Raji (cell line): ENCODE results near the gene PAQR5.

Experiments used
- POLR2A ChIP-seq: IDR thresholded peaks from 2 replicates; pipeline ENCODE4 v1.6.1; 2011; ENCODE audit warnings: low read depth, low read length, control low read depth; ENCODE audit not compliant: insufficient read depth

The PAQR5 gene

DNA sequence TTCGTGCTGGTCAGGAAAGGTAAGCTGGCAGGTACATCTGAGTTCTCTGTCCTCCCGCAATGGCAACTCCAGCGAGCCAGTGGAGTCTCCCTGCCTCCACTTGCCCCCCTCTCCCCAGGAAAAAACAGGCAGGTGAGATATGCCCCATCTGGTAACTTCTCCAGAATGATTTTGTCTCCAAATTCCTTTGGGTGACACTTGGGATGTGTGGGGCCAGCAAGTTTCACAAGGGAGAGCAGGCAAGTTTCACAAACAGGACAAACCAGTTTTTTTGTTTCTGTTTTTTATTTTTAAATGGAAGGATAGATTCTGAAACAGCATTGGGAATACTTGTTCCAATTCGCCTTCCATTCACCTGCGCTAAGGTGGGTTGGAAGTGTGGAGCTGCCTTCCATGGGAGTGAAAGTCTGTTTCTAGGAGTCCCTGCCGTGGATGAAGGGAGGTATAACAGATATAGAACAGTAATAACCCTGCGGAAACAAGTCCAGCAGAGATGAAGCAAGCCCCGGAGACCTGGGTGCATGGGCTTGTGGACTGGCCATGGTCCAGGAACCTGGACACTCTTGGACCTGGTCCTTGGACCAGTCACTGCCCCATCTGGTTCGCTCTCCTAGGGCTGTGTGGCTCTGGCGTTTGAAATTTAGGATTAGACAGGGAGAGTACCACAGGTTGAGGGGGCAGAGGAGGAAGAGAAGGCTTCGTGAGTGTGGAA lies 92.5 kb downstream of the PAQR5 start:
- TF ChIP-seq POLR2A: no peak

DNA sequence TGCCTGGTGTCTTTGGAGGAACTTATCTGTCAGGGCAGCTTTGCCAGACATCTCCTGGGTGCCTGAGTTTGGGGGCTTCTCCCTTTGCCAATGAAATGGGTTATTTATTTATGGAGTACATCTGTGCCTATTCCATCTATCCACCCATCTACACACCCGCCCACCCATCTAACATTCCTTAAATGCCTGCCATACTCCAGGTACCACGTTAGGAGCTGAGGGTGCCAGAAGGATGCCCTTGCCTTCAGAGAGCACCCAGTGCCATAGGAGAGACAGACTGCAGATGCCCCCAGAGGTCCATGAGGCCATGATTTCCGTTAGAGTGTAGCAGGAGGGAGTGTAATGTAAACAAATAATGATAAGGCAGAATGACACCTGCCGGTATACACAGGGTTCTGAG lies 93.6 kb downstream of the PAQR5 start:
- TF ChIP-seq POLR2A: no peak

DNA sequence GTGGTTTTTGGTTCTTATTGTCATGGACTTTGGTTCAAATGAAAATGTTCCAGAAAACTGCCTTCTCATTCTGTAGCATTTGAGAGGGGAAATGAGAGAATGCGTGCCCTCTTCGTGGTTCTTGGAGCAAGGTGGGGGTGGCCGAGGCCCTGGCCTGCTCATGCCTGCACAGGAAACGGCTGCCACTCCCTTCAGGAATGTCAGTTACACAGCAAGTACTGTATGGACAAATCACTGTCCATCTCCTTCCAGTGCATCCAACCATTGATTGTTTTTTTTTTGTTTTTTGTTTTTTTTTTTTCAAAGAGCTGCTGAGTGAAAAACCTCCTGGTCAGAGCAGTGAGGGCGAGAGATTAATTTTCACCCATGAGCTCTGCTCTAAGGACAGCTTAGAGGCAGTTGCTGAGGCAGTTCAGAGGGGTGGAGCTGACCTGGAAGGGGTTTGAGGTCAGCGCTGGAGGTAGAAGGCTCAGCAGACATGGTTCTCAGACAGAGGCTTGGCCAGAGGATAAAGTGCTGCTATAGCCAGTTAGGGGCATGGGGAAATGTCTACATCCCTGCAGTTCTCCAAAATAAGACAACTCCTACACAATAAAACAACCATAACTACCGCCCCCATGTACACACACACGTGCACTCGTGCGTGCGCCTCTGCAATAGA lies 95.2 kb downstream of the PAQR5 start:
- no peak for TF ChIP-seq POLR2A

DNA sequence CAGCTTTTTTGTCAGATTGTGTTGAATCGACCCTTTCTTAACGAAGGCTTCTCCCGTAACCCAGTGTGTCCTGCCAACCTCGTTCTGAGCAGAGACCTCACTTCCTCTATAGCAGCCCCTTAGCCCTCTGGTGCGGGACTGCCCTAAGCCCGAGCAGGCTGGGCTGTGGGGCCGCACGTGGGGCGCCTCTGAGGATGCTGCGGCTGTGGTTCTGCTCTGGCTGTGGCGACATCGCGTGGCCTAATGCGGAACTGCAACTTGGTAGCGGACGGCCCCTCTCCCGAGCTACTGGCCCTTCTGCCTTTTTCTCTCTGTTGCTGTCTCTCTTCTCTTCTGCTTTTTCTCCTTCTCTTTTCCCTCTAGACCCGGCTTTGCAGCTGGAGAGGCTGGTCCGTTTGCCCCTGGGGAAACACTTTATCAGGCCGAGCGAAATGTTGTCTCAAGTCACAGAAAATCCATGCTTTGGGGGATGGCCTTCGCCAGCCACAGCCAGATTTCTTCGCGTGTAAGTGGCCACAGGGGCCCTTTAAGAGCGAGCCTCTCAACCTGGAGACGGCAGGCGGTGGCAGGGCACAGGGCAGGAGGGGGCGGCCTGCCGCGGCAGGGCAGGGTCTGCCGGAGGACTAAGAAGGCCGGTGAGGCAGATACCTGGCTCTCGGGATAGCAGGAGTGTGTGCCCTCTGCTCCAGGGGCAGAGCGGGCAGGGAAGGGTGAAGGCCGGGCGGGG lies 96.0 kb downstream of the PAQR5 start:
- no peak for TF ChIP-seq POLR2A

DNA sequence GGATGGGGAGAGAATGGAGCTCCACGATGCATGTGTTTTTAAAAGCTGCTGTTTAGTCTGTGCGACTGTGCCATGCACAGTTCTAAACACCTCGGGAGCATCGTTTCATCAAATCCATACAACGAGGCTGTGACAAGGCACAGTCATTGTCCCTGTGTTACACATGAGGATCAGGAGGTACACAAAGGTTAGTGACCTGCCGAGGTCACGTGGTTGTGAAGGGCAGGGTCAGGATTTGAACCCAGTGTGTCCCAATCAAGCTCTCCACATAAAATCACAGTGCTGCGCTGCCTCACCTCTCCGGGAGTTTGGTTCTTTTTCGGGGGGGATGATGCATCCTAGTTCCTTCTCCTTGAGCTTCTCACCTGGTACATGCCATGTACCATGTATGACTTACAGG lies 96.7 kb downstream of the PAQR5 start:
- TF ChIP-seq POLR2A: no peak

DNA sequence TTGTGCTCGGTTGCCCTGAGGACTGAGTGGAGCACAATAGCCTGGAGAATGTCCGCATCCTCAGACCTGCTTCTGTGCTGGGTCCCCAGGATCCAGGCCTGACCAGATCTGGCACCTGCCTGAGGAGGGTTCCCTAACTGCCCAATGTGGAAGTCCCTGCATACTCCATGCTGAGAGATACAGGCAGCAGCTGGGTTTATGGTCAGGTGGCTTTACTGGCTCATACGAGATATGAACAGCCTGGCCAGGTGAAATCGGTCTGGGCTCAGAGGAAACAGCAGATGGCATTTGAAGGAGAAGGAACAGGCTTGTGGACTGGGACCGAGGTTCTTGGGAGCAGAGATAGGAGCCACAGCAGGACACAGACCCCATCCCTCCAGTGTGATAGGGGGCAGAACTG lies 97.3 kb downstream of the PAQR5 start:
- no peak for TF ChIP-seq POLR2A

DNA sequence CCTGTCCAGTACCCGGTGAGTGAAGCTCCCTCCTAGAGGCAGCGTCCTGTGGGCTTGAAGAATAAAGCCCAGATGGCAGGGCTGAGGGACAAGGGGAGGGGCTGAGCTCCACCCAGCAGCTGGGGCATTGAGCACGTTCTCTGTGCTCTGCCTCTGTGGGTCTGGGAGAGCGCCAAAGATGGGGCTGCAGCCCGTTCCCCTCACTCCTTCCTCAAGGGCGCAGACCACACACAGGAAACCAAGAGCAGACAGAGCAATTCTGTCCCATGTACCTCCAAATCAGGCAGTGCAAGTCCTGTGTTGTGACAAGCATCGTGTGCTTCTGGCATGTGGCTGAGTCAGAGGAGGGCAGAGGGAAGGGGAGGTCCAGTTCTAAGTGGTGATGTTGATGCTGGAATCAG lies 99.8 kb downstream of the PAQR5 start:
- TF ChIP-seq POLR2A: no peak

DNA sequence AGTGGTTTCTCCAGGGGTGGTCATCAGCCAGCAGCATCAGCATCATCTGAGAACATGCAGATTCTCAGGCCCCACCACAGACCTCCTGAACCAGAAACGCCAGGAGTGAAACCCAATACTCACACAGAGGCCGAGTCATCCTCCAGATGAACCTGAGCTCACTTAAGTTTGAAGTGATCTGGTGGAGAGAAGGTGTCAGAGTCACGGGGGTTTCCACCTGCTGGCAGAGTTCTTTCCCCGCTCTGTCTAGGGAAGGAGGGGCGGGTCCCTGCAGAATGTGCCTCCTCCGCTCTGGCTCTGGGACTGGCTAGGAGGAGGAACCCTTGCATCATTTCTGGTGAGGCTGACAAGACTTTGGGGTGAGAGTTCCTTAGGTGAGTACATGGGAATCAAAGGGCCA lies 102.1 kb downstream of the PAQR5 start:
- no peak for TF ChIP-seq POLR2A

DNA sequence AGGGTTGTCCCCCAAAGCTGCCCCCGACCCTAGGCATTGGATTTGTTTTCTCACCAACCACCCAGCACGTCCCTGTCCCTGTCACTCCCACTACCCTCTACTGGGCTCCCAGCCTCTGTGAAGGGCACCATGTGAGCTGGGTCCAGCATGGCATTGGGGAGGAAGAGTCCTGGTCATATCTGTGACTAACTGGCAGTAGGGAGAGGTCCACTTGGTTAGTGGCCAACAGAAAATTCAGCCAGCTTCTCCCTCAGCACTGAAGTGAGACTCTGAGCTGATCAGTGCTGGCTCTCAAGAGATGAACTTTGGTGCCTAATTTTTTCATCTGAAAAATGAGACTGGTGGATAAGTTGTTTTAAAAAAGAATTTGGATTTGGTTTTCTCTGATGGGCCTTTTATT lies 104.1 kb downstream of the PAQR5 start:
- no peak for TF ChIP-seq POLR2A

DNA sequence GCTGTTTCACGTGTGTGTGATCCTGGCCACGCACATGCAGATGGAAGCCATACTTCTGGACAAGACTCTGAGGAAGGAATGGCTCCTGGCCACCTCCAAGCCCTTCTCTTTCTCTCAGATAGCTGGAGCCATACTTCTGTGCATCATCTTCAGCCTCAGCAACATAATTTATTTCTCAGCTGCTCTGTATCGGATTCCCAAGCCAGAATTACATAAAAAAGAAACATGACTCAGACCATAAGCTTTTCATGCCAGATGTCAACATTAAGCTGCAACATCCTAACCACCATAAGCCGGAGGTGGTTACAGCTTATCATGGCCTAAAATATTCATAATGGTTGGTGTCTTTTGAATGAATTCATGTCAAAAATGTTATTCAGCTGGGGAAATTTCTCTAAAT lies 104.9 kb downstream of the PAQR5 start:
- no peak for TF ChIP-seq POLR2A

DNA sequence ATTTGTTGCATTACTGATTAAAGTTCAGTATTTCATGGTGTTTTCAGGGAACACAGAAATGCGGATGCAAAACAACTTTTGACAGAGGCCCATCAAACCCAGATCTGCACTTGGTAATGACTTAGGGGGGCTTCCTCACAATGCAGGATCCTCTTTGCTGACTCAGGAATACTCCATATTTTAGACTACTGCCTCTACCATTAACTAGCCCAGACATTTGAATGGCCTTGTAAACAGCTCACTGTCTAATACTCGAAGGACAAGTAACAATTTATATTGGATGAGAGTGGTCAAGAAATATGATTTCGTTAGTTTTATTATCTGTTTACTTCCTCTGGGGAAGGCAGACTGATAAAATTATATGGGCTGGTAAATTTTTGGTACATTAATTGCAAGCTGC lies 106.4 kb downstream of the PAQR5 start:
- TF ChIP-seq POLR2A: no peak

DNA sequence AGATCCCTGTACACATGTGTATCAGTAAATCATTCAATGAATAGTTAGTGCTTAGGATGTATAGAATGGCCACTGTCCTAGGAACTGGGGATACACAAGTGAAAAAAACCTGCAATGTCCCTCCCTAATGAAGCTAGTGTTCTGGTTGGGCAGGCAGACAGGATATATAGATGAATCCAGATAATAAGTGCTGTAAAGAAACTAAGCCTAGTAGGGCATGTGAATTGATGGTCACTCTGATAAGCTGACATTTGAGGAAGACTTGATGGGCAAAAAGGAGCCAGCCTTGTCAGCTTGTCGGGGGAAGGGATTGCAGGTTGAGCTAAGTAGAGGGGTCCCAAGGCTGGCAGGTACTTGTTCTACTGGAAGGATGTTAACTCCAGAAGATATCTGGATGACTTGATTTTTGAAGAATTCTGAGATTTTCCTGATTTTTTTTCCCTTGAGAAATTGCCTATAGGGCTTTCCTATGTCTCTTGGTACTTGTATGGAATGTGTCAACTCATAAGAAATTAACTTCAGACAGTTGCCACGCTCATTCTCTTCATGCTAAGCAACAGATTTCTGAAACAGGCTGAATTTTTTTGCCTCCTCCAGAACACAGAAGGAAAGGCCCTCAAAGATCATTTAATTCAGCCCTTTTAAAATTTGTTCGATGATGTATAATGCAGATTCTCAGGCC lies 109.1 kb downstream of the PAQR5 start:
- TF ChIP-seq POLR2A: no peak

DNA sequence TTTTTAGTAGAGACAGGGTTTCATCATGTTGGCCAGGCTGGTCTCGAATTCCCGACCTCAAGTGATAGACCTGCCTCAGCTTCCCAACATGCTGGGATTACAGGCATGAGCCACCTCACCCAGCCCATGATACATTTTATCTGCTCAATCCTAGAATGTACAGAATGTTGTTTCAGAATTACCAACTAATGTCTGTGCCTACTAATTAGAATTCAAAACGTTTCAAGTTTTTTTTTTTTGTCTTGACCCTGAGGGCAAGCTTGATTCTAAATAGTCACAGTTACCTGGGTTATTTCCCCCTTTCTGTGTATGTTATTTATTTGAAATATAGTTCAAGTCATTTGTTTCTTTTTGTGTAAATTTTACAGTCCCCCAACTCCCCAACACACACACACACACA lies 110.1 kb downstream of the PAQR5 start:
- TF ChIP-seq POLR2A: no peak

DNA sequence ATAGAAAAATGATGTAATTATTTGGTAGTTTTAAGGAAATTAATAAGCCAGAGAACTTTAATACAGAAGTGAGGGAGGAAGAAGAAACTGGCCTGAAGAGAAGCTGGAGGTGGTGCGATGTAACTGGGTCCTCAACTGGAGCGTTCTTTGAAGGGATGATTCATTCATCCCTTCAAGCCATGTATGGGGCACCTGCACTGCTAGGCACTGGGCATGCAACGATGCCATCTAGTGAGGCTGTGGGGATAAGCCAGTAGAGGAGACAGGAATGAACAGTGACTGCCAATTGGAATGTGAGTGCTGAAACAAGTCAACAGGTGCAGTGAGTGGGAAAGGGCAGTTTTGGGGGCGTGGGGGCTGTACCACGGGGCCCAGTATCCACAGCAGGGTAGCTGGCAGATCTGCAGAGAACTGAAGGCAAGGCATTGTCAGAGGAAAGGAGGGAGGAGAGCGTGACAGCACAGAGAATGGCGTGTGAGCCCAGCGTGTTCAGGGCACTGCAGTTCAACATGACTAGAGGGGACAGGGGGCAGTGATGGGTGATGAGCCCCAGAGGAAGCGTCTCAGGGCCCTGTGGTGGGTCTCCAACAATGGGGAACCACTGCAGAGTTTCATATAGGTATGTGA lies 111.6 kb downstream of the PAQR5 start:
- TF ChIP-seq POLR2A: no peak

DNA sequence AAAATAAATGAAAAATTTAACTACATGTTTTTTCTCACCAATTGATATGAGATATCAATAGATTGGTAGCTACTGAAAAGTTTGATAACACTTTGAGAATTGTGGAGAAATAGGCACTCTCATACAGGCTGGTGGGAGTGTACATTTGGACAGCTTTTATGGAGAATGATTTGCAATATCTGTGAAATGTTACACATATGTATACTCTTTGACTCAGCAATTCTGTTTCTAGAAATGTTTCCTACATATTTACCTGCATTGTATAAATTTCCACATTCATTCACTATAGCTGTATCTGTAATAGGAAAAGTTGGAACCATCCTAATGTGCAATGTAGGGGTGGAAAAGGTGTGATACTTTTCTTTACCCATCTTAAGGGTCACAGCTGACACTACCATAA lies 113.6 kb downstream of the PAQR5 start:
- no peak for TF ChIP-seq POLR2A

DNA sequence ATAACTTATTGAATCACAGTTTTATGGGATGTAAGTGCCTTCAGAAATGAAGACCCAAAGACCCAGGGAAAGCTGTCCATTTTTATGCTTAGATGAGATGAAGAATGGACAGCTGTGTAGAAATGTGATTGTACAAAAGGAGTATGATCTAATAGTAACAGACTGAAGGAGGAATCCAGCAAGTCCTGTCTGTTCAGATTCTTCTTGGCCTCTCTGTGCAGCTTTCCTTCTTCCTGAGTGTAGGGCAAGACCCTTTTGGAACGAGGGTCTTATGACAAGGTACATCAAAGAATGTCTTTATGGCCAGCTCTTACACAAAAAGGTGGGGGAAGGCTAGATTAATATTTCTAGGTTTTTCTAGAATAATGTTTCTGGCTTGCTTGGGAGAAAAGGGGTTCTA lies 114.0 kb downstream of the PAQR5 start:
- TF ChIP-seq POLR2A: no peak
